K562 (cell line): ENCODE data around the gene VDR. TPM values are rescaled to one million over a fixed set of nuclear protein-coding genes. Genes with fewer than 3 reads are reported as not detected.

ENCODE experiments used
- ATAC-seq: fragments of 200-7000 bp; cut with Tn5 transposase; 3 replicates; pipeline ENCODE4 v1.9.1; 2020; ENCODE audit warnings: moderate library complexity
- BruUV-seq: library from RNA; stranded (reverse); fragments of 400-500 nt; replicated peaks from 2 replicates; lab custom pipeline; 2021; lab: Mats Ljungman, UMichigan
- CTCF ChIA-PET: fragments of 300-600 bp; formaldehyde crosslinking; extraction: SDS; loops from one replicate; lab custom pipeline; 2021; ENCODE audit warnings: low intra/inter-chr PET ratio; lab: Yijun Ruan, JAX
- POLR2A ChIA-PET: fragments of 300-600, 350-650 bp; sonication (Branson Sonifier 250); formaldehyde crosslinking; extraction: SDS; loops from one replicate; lab custom pipeline; 2021; ENCODE audit warnings: antibody characterized with exemption, inconsistent platforms; lab: Yijun Ruan, JAX
- DNase-seq, 4 experiments: peaks; one replicate each; pipeline versions ENCODE4 v3.0.0 to v3.0.0-alpha.2; 2011 to 2018; ENCODE audit warnings: low spot score in 3 of 4, mixed read lengths in 3 of 4; ENCODE audit errors: extremely low read depth in 1 of 4
- FAIRE-seq: peaks from 2 replicates; lab custom pipeline; 2011; peaks lifted over from hg19 to GRCh38; lab: Jason Lieb, UNC
- H2AFZ ChIP-seq: 2 replicates; pipeline ENCODE4 v1.6.0; 2011; ENCODE audit warnings: low read depth, low read length, control low read depth, inconsistent platforms
- H3K27ac ChIP-seq: fragments of 200-600 bp; 3 replicates; pipeline ENCODE4 v1.8.0; 2011; ENCODE audit warnings: low read depth, mild to moderate bottlenecking, control low read depth, inconsistent platforms, low read length, moderate library complexity, mixed read lengths; ENCODE audit errors: extremely low read depth
- H3K27me3 ChIP-seq, 2 experiments: fragments of 300-600 bp in 1 of 2; 2 replicates in 1 of 2; 3 replicates in 1 of 2; pipeline versions ENCODE4 v1.6.0 to v1.8.0; 2011; ENCODE audit warnings: inconsistent platforms in 2 of 2, low read length in 2 of 2, mild to moderate bottlenecking in 1 of 2, mixed read lengths in 1 of 2, moderate library complexity in 1 of 2; ENCODE audit not compliant: control insufficient read depth in 2 of 2, insufficient read depth in 2 of 2
- H3K36me3 ChIP-seq: fragments of 300-600 bp; 3 replicates; pipeline ENCODE4 v1.8.0; 2011; ENCODE audit warnings: mild to moderate bottlenecking, low read length, inconsistent platforms; ENCODE audit not compliant: control insufficient read depth, insufficient read depth
- H3K4me1 ChIP-seq, 2 experiments: fragments of 200-600 bp in 1 of 2; replicated peaks in 1 of 2; 2 replicates in 1 of 2; 3 replicates in 1 of 2; pipeline versions ENCODE4 v1.5.1 to v1.8.0; 2011; ENCODE audit warnings: inconsistent platforms in 2 of 2, low read length in 2 of 2, mild to moderate bottlenecking in 1 of 2, mixed read lengths in 1 of 2, moderate library complexity in 1 of 2; ENCODE audit not compliant: control insufficient read depth in 2 of 2, insufficient read depth in 2 of 2
- H3K4me2 ChIP-seq: 2 replicates; pipeline ENCODE4 v1.6.1; 2011; ENCODE audit warnings: low read length, control low read depth, inconsistent platforms, mixed read lengths; ENCODE audit not compliant: insufficient read depth
- H3K4me3 ChIP-seq: fragments of 200-600 bp; sonication (generic), shearing (Covaris generic); 2 replicates; pipeline ENCODE4 v1.5.1; 2016; ENCODE audit warnings: control low read depth, inconsistent platforms
- H3K79me2 ChIP-seq: fragments of 200-600 bp; 3 replicates; pipeline ENCODE4 v1.8.0; 2011; ENCODE audit warnings: low read length, inconsistent platforms; ENCODE audit not compliant: control insufficient read depth, insufficient read depth
- H3K9ac ChIP-seq, 2 experiments: 2 replicates each; pipeline versions ENCODE4 v1.6.0 to v1.6.1; 2011; ENCODE audit warnings: low read depth in 2 of 2, low read length in 2 of 2, control low read depth in 1 of 2, inconsistent platforms in 1 of 2, mild to moderate bottlenecking in 1 of 2, mixed read lengths in 1 of 2; ENCODE audit not compliant: insufficient read depth in 1 of 2
- H3K9me1 ChIP-seq: one replicate; pipeline ENCODE4 v1.6.0; 2011; ENCODE audit warnings: inconsistent platforms, mild to moderate bottlenecking, low read length, moderate library complexity; ENCODE audit not compliant: control insufficient read depth, insufficient read depth
- H3K9me3 ChIP-seq: replicated peaks from 2 replicates; pipeline ENCODE4 v1.5.1; 2011; ENCODE audit warnings: low read depth, low read length, inconsistent platforms; ENCODE audit not compliant: control insufficient read depth, insufficient read depth
- H4K20me1 ChIP-seq: replicated peaks from 2 replicates; pipeline ENCODE4 v1.6.1; 2011; ENCODE audit warnings: low read length, inconsistent platforms, mixed read lengths; ENCODE audit not compliant: control insufficient read depth, insufficient read depth
- ATF1 ChIP-seq, 2 experiments: fragments of 450-650 bp in 1 of 2; IDR thresholded peaks; 2 replicates each; pipeline ENCODE4 v1.6.1; 2016; ENCODE audit warnings: missing compliant biosample characterization in 1 of 2, missing genetic modification characterization in 1 of 2
- CXXC5 ChIP-seq: fragments of 250-450 bp; sonication (Bioruptor Pico); IDR thresholded peaks from 2 replicates; pipeline ENCODE4 v1.8.0; 2022; ENCODE audit warnings: inconsistent platforms, mild to moderate bottlenecking, moderate library complexity
- DIDO1 ChIP-seq: fragments of 450-650 bp; IDR thresholded peaks from 2 replicates; pipeline ENCODE4 v1.6.1; 2016; ENCODE audit warnings: low read depth, missing biosample characterization, missing genetic modification characterization
- ETV1 ChIP-seq: fragments of 450-650 bp; conservative IDR thresholded peaks from 2 replicates; pipeline ENCODE4 v1.6.1; 2016; ENCODE audit warnings: missing genetic modification characterization, control low read depth, low read depth, missing compliant biosample characterization
- FOSL1 ChIP-seq: fragments of 200-800 bp; sonication (Bioruptor generic); conservative IDR thresholded peaks from 2 replicates; pipeline ENCODE4 v1.6.1; 2016; ENCODE audit warnings: missing genetic modification characterization, missing compliant biosample characterization
- L3MBTL2 ChIP-seq: fragments of 450-650 bp; IDR thresholded peaks from 2 replicates; pipeline ENCODE4 v1.6.1; 2016; ENCODE audit warnings: mild to moderate bottlenecking, moderate library complexity
- NR2C2 ChIP-seq, 2 experiments: fragments of 200-800 bp in 1 of 2; sonication (Bioruptor generic) in 1 of 2; sonication (generic) in 1 of 2; formaldehyde crosslinking in 1 of 2; IDR thresholded peaks; 2 replicates each; pipeline versions ENCODE4 v1.6.1 to v1.8.0; 2016 to 2022; ENCODE audit warnings: mild to moderate bottlenecking in 1 of 2, missing compliant biosample characterization in 1 of 2, missing genetic modification characterization in 1 of 2, missing genetic modification reagents in 1 of 2
- ZNF217 ChIP-seq: sonication (generic); formaldehyde crosslinking; IDR thresholded peaks from 2 replicates; pipeline ENCODE4 v1.8.0; 2022; ENCODE audit warnings: mild to moderate bottlenecking, missing genetic modification reagents
- ZNF274 ChIP-seq: IDR thresholded peaks from 2 replicates; pipeline ENCODE4 v1.6.1; 2011; ENCODE audit warnings: low read depth, mild to moderate bottlenecking, low read length, moderate library complexity, borderline replicate concordance
- whole genome bisulfite sequencing: fragments of 100-300 bp; shearing (Covaris generic); methylation state at CpG from one replicate; pipeline ENCODE4 v1.1.6; 2016; ENCODE audit warnings: low coverage, mixed read lengths; ENCODE audit not compliant: insufficient coverage; ENCODE audit errors: missing lambda C conversion rate; 5-methylcytosine and 5-hydroxymethylcytosine counted together
- in situ Hi-C: fragments of 300-500 bp; cut with MboI; formaldehyde crosslinking; loops from 4 replicates; pipeline ENCODE4 v1.15.0; 2018; ENCODE audit warnings: inconsistent platforms, mixed read lengths
- intact Hi-C: fragments of 100-400 bp; cut with micrococcal nuclease; formaldehyde crosslinking; loops from 2 replicates; pipeline ENCODE4 v1.14.2; 2022
- polyA plus RNA-seq, 8 experiments: library from polyadenylated mRNA; depleted of rRNA in 4 of 8; stranded (reverse) in 5 of 8; unstranded in 3 of 8; fragments of >200 nt; fragmentation: Nextera tagmentation in 2 of 8; fragmentation: Illumina TruSeq in 1 of 8; extraction: Ambion mirVana in 2 of 8; extraction: Trizol in 1 of 8; gene quantifications; 2 replicates each; pipeline versions ENCODE4 v1.2.1 to v1.2.3, GENCODE V29; 2011 to 2014; ENCODE audit warnings: inconsistent platforms in 1 of 8, missing spikeins in 1 of 8
- total RNA-seq, 7 experiments: library from RNA; depleted of rRNA in 6 of 7; stranded (reverse); fragments of >200 nt in 6 of 7; fragmentation: Illumina TruSeq in 2 of 7; extraction: Trizol in 2 of 7; gene quantifications; 2 replicates each; pipeline versions ENCODE4 v1.2.1 to v1.2.3, GENCODE V29; 2011 to 2021; ENCODE audit warnings: low replicate concordance in 1 of 7
- TF ChIP-seq, protein P1 (sequence below), 2 experiments: fragments of 450-650 bp; formaldehyde crosslinking in 1 of 2; IDR thresholded peaks; 2 replicates each; pipeline versions ENCODE4 v1.4.0 to v1.6.1; 2014 to 2020; ENCODE audit warnings: mild to moderate bottlenecking in 2 of 2, borderline replicate concordance in 1 of 2, low read depth in 1 of 2

Gene VDR
- total and polyA plus RNA-seq, 9 of the 15 experiments (the other 6 are each of a cell fraction or from before 2014, with no cell fraction given) = 0.61 to 4.8 (median 2.0) TPM

DNA sequence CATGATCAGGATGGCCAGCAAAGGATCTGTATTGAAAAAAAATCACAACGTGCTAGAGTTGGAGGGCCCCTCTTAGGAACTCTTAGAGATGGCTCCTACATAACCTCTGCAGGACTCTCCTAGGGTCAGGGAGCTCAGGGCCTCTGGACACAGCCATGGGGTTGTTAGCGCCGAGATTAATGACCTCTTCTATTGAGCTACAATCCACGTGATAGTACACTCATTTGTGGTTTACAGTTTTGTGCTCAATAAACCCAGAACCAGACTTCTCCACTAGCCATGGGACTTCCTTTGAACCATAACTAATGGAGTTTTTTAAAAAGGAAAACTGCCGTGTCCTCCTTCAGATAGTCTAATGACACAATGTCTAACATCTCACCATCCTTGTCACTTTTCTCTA lies 55.5 kb downstream of the VDR start:
- 18% methylated on average over 5 of the region's 5 CpGs for WGBS
- Histone ChIP-seq H3K4me1 (peaks cover 14 to 22% of the 10 kb centered on the region in 2 experiments; a peak in 4 of 5 replicates), H4K20me1 (0 out of 2 replicates have a peak, but pooled peaks cover 5% of the 10 kb centered on the region), H3K4me3 (no peak overlapping the region), H3K27me3 (no peaks in the 10 kb centered on the region), H3K9me3 (no peaks in the 10 kb centered on the region), H3K36me3 (no peaks in the 10 kb centered on the region), H3K9ac (no peak overlapping the region), H3K9me1 (no peaks in the 10 kb centered on the region), H3K79me2 (no peaks in the 10 kb centered on the region), H3K4me2 (no peak overlapping the region), H3K27ac (no peak overlapping the region), H2AFZ (no peak overlapping the region)
- no peak for DNase-seq
- ATAC-seq = peak; percentile 34; the same call in 2 of the 3 replicates
- no TSS peak for BruUV-seq
- peak; percentile 54 for FAIRE-seq
- ChIA-PET CTCF (no interaction called here), POLR2A (interaction anchor here (0.6 to 1.5 kb wide), 8 partner anchors 10 to 55 kb away, joined by 3 to 5 read pairs (median 4); no protein-coding TSS in a partner anchor)
- intact Hi-C loops = loop anchor here (1.0 kb wide), 1 partner anchor 32 kb away; no protein-coding TSS in a partner anchor
- in situ Hi-C loops = no loop called here
- TF ChIP-seq NR2C2 (CRISPR knock-in tag; IDR thresholded peaks at IDR 0.05) (no peak), NR2C2 (tag; IDR thresholded peaks at IDR 0.05) (peak; percentile 47; the same call in 1 of the 2 replicates), ETV1 (no peak), DIDO1 (tag) (no peak), ZNF274 (no peak), FOSL1 (peak; percentile 29; the same call in 1 of the 2 replicates), L3MBTL2 (0 out of 2 replicates have a peak, but pooled peaks have one; percentile 15), CXXC5 (CRISPR knock-in tag) (no peak), ATF1 (CRISPR knock-in tag; IDR thresholded peaks at IDR 0.05) (no peak), ATF1 (tag; IDR thresholded peaks at IDR 0.05) (no peak), ZNF217 (CRISPR knock-in tag) (no peak)
- TF ChIP-seq, protein P1, sequence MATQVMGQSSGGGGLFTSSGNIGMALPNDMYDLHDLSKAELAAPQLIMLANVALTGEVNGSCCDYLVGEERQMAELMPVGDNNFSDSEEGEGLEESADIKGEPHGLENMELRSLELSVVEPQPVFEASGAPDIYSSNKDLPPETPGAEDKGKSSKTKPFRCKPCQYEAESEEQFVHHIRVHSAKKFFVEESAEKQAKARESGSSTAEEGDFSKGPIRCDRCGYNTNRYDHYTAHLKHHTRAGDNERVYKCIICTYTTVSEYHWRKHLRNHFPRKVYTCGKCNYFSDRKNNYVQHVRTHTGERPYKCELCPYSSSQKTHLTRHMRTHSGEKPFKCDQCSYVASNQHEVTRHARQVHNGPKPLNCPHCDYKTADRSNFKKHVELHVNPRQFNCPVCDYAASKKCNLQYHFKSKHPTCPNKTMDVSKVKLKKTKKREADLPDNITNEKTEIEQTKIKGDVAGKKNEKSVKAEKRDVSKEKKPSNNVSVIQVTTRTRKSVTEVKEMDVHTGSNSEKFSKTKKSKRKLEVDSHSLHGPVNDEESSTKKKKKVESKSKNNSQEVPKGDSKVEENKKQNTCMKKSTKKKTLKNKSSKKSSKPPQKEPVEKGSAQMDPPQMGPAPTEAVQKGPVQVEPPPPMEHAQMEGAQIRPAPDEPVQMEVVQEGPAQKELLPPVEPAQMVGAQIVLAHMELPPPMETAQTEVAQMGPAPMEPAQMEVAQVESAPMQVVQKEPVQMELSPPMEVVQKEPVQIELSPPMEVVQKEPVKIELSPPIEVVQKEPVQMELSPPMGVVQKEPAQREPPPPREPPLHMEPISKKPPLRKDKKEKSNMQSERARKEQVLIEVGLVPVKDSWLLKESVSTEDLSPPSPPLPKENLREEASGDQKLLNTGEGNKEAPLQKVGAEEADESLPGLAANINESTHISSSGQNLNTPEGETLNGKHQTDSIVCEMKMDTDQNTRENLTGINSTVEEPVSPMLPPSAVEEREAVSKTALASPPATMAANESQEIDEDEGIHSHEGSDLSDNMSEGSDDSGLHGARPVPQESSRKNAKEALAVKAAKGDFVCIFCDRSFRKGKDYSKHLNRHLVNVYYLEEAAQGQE (IDR thresholded peaks at IDR 0.05; ENCODE audit: borderline replicate concordance) = no peak
- TF ChIP-seq, protein P1 (CRISPR knock-in tag; IDR thresholded peaks at IDR 0.05; ENCODE audit: low read depth) = no peak
